NOMO-1 (cell line): ENCODE results near the gene ZSCAN18.

Experiments used
- DNase-seq, 2 experiments: peaks; one replicate each; lab custom pipeline; 2025; ENCODE audit not compliant: unreplicated experiment in 2 of 2; lab: John Stamatoyannopoulos, UW

Gene ZSCAN18

GRCh38 chr19:58088521-58089052 lies 9.4 kb downstream of the ZSCAN18 start:
- DNase-seq = no peak

- no peak for DNase-seq
These were observed 11.0 kb downstream of the ZSCAN18 start for GRCh38 chr19:58086825-58087710.

DNA sequence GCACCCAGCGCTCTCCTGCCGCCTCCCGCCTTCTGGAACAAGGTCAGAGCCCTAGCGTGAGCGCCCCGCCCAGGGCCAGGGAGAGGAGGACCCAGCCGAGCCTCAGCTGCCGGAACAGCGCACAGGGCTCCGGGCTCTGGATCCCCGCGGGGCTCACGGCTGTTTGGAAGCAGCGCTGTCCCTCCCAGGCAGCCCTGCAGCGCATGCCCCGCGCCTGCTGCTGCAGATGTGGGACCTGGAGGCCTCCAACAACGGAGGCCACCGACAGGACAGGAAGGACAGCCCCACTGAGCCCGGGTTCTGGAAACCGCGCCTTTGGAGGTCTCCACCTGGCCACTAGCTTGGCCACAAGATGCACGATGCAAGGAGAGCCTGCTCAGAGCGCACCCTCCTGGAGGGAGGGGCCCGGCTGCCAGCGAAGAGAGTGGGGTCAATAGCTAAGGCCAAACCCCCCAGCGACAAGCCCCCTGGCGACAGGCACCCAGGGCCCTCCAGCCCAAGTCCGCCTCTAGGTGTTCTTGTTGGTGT lies 12.6 kb downstream of the ZSCAN18 start:
- DNase-seq = no peak

DNA sequence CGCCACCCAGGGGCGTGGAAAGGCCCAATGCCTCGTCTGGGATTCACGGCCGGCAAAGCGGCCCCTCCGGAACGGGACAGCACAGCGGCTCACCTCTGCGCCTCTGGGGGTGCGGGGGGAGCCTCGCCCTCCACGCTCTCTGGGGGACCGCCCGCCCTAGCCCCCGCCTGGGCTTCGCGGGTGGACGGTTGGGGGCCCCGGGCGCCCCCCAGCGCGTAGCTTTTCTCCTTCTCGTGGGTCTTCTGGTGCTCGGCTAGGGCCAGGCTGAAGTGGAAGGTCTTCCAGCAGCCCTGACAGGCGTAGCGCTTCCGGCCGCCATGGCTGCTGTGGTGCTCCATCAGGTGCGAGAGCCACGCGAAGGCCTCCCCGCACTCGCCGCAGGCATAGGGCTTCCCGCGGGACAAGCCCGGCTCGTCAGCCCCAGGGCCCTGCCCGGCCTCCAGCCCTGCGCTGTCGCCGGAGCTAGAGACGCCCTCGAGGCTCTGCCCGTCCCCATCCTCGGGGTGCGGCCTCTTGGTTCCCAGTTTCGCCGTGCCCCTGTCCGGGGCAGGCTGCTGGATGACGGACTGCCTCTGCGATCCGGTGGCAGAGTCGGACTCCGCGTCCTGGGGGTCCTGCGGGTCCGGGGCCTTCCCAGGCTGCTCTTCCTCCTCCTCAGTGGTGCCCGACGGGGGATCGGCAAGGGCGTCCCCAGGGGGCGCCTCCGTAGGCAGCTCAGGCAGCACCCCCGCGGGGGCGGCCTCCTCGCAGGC lies 13.3 kb downstream of the ZSCAN18 start:
- no peak for DNase-seq

- no peak for DNase-seq
These were observed 15.0 kb downstream of the ZSCAN18 start for GRCh38 chr19:58083021-58083420.

DNA sequence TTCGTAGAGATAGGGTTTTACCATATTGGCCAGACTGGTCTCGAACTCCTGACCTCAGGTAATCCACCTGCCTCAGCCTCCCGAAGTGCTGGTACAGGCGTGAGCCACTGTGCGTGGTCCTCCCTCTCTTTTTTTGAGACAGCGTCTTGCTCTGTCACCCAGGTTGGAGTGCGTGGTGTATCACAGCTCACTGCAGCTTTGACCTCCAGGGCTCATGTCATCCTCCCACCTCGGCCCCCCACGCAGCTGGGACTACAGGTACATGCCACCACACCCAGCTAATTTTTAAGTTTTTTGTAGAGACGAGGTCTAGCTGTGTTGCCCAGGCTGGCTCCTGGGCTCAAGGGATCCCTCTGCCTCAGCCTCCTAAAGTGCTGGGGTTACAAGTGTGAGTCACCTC lies 18.2 kb downstream of the ZSCAN18 start:
- no peak for DNase-seq

- DNase-seq = no peak
These were observed 30.7 kb downstream of the ZSCAN18 start for GRCh38 chr19:58067240-58067912.

DNA sequence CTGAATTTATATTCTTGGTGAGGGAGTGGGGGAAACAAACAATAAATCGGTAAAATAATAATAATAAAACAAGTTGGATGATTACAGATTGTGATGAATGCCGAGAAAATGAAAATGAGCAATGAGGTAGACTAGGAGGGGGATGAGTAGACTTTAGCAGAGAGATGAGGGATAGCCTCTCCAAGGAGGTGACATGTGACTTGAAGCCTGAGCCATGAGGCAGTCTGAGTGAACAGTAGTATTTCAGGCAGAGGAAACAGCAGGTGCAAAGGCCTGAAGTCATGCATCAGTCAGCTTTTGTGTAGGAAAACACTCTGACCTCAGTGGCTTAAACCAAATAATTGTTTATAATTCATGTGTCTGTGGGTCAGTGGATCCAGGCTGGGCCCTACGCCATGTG lies 34.3 kb downstream of the ZSCAN18 start:
- no peak for DNase-seq

DNA sequence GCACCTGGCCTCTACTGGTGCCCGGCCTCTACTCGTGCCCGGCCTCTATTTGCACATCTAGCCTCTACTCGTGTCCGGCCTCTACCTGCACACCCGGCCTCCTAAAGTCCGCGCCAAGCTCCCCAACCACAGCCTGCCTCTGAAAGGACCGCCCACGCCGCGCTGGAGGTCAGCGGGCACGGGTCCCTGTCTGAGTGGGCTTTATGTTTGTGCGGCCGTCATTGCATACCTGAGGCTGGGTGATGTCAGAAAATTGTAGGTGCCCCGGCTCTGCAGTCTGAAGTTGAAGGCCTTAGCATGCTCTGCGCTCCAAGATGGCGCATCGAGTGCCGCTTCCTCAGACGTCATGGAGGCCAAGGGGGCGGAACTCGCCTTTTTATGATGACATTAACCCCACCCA lies 37.8 kb downstream of the ZSCAN18 start:
- DNase-seq = no peak

DNA sequence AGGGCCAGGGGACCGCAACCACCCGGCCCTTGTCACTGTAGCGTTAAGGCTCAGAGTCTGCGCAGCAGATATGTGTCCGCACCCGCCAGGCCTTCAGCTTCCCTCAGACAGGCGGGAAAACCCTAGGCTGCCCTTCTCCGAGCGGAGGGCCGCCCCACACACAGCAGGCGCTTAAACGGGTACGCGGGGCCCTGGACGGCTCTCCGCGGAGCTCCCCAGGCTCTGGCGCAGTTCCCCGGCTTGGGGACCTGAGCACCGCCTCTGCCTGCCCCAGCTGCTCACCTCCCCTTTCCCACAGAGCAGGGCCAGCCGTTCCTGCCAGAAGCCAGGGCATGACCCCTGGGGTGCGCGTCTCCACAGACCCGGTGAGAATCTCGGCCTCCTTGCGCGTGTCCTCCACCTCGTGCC lies 38.4 kb downstream of the ZSCAN18 start:
- no peak for DNase-seq

GRCh38 chr19:58059003-58059670 lies 38.9 kb downstream of the ZSCAN18 start, which contains the start of gene ZNF135:
TSS of gene ZNF135 (plus strand) at chr19:58059282. CDS start at chr19:58060003, 721 bp downstream.
- no peak for DNase-seq

DNA sequence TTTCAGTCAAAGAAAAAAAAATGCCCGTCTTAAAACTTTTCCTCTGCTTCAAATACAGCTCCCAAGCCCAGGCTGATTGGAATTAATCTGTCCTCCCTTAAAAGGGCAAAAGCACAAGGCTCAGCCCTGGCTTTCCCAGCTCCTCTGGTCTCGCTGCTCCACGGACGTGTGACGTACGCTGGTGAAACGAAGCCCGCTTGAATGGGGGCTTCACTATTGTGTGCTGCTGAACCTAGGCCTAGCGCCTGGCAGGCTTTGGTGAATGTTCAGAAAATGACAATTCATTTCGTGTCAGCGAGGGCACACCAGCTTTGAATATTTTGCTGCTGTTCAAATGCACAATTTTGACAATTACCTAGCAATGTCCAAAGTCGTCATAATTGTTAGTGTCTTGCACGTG lies 39.6 kb downstream of the ZSCAN18 start:
- no peak for DNase-seq

GRCh38 chr19:58056861-58057260 lies 41.2 kb downstream of the ZSCAN18 start:
- no peak for DNase-seq

DNA sequence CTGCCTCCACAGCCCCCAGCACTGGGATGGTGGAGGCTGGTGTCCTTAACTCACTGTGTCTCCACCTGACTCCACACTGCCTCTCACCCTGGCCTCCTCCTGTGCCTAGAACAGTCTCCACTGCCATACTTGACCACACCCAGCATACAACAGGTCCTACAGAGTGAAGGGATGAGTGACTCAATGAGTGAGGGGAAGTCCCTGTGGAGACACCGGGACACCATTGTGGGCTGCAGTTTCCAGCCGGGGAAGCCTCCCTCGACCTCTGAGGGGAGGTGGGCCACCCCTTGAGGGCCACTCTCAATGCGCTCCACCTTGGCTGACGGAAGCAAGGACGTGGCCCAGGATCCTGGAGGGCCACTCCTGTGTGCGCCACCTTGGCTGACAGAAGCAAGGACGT lies 41.8 kb downstream of the ZSCAN18 start:
- DNase-seq = no peak

DNA sequence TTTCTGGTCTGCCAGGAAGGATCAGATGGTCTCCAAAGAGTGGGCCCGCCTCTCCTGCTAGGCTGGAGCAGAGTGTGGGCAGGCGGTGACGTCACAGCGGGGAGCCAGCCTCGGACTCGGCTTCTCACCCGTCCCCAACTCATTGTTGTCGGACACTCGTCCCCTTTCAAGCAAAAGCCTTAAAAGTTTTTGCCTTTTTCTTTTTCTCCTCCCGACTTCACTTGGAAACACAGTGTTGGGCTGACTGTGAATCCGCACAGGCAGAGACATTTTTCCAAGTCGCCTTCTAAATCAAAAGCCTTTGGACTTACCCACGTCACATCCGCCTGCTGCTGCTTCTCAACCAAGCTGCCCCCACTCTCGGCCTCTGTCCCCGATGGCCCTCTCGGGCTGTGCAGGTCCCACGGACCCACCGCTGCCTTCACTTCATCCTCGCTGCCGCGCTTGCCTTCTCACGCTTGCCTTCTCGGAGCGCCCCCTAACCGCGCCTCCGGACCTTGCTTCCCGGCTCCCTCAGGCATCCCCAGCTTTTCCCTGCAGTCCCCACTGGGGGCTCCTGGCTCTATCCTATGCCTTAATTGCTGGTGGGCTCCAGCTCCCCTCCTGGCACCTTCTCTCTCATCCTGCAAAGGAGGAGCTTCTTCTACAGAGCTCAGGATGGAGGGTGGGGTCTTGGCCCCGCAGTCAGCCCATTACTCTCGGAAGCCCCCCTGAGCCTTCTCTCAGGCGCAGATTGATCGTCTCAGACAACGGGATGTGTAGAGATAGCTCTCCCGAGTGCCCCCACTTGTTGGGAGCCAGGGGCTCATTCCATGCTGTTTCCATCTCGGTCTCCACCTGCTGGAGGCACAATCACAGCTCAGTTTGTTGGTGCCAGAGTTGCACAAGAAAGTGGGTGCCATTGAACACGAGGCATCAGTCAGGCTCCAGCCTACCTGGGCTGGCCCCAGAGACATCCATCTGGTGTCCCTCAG lies 42.8 kb downstream of the ZSCAN18 start:
- no peak for DNase-seq

DNA sequence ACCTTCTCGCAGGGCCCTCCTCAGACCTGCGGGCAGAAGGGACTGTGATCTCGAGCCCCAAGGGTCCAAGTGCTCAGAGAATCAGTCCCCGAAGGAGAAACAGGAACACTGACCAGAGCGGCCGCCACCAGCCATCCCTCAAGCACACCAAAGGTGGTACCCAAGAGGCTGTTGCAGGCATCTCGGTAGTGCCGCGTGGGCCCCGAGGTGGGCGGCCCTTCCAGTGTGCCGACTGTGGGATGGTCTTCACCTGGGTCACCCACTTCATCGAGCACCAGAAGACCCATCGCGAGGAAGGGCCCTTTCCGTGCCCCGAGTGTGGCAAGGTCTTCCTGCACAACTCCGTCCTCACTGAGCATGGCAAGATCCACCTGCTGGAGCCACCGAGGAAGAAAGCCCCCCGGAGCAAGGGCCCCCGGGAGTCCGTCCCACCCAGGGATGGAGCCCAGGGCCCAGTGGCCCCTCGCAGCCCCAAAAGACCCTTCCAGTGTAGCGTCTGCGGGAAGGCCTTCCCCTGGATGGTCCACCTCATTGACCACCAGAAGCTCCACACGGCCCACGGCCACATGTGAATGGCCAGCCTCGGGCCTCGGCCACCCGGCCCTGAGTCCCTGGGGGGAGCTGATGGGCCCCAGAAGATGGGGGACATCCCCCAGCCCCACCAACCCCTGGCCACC lies 44.4 kb downstream of the ZSCAN18 start:
- DNase-seq = no peak

- DNase-seq = no peak
These were observed 45.8 kb downstream of the ZSCAN18 start for GRCh38 chr19:58052256-58052655.

GRCh38 chr19:58047672-58048071 lies 50.4 kb downstream of the ZSCAN18 start:
- no peak for DNase-seq

DNA sequence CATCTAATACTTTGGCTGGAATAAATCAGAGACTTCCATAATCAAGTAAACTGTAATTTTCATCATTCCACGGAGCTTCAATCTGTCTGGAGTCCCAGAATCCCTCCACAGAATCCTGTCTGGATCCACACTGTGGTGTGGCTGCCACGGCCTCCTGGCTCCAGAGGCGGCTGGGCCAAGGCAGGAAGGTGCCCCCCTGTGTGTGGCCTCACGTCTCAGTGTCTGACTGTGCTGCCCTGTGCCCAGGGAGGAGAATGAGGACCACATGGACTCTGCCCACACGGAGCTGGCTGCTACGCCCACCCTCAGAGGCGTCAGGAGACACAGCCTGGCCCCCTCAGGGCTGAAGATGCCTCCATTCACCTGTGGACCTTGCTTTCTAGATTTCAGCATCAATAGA lies 51.2 kb downstream of the ZSCAN18 start:
- DNase-seq = no peak
